HL-60/S4 treated with retinoic acid at 250 ng/mL for 4 days and 3 days (cell line): ENCODE results near the gene AP5M1.
"Not testable (repeated sequence)": the region's sequence is repeated elsewhere in the genome, so short reads cannot be mapped to it uniquely, and the experiment has no call there.

Source experiments
- in situ Hi-C: fragments of 300-500 bp; cut with MboI; formaldehyde crosslinking; loops from 2 replicates; pipeline ENCODE4 v1.7.0; 2022; ENCODE audit warnings: low sequenced_read_pairs

AP5M1 gene

GRCh38 chr14:57268161-57269069 is at the start of gene AP5M1, which contains the start of gene EXOC5:
AP5M1 (plus strand) TSS chr14:57268971; CDS start chr14:57269315, 344 bp downstream.
EXOC5 (minus strand) TSS chr14:57268905; CDS start chr14:57268648, 257 bp downstream.
- in situ Hi-C loops = no loop called here

- in situ Hi-C loops = no loop called here
These were observed 46.8 kb upstream of the AP5M1 start for GRCh38 chr14:57221931-57222330.

DNA sequence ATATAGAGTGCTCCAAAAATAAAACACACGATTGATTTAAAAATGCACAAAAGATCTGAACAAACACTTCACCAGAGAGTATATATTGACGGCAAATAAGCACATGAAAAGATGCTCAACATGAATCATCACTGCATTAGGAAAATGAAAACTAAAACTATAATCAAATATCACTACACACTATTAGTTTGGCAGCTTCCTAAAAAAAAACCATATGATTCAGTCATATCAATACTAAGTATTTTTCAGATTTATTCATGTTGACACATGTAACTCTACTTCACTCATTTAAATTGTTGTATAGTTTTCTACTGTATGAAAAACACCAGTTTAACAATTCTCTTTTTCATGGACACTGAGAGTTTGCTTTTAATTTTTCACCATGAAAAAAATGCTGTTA is 41.7 kb upstream of the AP5M1 start:
- in situ Hi-C loops = no loop called here

DNA sequence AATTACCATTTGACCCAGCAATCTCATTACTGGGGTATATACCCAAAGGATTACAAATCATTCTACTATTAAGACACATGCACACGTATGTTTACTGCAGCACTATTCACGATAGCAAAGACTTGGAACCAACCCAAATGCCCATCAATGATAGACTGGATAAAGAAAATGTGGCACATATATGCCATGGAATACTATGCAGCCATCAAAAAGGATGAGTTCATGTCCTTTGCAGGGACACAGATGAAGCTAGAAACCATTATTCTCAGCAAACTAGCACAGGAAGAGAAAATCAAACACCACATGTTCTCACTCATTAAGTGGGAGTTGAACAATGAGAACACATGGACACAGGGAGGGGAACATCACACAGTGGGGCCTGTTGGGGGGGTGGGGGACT is 40.5 kb upstream of the AP5M1 start:
- in situ Hi-C loops = not testable (repeated sequence)

DNA sequence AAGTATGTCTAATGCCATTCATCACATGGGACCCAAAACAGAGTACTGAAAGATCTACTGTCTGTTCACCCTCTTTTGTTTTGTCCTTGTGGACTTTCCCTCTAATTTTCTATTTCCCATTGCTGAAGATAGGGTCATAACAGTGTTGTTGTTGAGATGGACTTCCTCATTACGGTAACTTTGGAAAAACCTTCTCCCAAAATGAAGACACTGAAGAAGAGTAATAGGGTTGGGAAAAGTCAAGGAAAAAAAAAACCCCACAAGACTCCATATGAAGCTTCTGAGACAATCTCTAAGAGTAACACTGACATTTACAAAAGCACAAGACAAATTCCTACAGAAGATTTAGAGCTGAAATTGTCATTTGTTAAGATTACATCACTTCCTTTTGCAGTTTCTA is 36.8 kb upstream of the AP5M1 start:
- in situ Hi-C loops = no loop called here

GRCh38 chr14:57240115-57240514 is 28.7 kb upstream of the AP5M1 start:
- in situ Hi-C loops = not testable (repeated sequence)

DNA sequence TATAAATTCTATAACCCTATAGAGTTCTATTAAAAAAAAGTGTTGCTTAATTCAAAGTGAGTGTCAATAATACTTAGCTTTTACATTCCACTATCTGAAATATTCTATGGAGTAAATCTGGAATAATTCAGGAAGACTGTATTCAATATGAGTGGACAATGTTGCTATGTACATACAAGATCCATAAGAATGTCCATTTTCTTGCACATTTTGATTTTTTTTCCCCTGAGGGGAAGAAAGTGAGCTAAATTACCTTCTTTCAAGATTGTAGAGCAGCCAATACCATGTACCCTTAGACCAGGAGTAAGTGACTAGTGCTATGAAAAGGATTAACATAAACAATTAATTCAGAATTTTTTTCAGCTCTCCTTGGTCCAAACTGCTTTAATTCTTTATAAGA is 25.5 kb upstream of the AP5M1 start:
- in situ Hi-C loops = no loop called here

- in situ Hi-C loops = no loop called here
These were observed 24.7 kb upstream of the AP5M1 start for GRCh38 chr14:57244106-57244505.

DNA sequence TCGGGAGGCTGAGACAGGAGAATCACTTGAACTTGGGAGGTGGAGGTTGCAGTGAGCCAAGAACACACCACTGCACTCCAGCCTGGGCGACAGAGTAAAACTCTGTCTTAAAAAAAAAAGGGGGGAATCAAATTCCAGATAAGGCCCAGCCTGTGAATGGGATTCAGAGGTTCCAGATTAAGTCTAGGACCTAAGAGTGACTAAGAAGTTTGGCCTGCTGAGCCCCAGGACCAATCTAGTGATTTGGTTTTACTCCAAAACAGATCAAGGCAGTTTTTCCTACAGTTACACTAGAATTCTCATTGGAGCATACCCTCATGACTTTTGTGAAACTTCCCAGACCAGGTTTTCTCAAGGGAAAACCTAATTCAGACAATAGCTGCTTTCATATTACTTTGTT is 22.8 kb upstream of the AP5M1 start:
- in situ Hi-C loops = no loop called here

DNA sequence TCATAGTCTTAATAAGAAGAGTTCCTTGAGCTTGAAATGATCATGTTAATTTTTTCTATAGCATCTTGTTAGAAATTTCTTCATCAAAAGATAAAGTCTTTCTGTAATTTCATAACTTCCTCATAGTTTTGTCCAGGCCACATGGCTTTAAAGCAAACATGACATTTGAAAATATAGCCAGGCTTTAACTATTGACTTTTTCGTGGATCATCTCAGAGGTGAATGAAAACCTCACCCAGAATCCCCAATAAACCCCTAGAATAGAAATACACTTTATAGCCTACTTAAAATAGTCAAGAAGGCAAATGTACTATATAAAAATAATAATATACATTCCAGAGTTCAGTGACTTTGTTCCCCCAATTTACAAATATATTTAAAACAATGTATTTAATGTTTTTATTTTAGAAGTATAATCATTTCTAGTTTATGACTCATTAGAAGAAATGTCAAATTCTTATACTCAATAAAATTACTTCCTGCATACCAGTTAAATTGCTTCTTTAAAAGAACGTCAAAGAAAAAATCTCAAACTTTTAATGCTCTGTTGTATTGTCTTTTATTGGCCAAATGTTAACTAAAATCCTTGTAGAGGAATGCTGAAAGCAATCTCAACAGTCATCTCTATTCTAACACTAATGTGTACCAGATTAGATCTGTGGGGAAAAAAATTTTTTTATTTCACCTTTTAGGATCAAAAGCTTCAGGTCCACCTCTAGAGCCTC is 21.7 kb upstream of the AP5M1 start:
- in situ Hi-C loops = no loop called here

- in situ Hi-C loops = no loop called here
These were observed 13.9 kb upstream of the AP5M1 start for GRCh38 chr14:57254884-57255283.

GRCh38 chr14:57258221-57258620 is 10.6 kb upstream of the AP5M1 start:
- in situ Hi-C loops = not testable (repeated sequence)

DNA sequence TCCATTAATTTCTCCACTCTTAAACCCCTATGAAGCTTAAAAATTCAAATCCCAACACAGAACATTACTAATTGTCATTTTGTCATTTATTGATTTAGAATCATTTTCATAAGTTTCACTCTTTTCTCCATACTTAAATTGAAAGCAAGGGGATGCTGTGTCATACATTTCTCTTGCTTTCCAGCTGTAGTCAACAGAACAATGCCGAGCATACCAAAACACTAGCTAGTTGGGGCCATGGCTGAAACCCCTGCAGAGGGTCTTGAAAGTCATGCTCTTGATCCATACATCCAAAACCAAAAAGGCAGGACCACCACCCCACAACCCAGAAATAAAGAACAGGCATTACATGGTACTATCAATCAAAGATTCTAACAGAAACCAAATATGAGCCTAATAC is 9.1 kb upstream of the AP5M1 start:
- in situ Hi-C loops = no loop called here

DNA sequence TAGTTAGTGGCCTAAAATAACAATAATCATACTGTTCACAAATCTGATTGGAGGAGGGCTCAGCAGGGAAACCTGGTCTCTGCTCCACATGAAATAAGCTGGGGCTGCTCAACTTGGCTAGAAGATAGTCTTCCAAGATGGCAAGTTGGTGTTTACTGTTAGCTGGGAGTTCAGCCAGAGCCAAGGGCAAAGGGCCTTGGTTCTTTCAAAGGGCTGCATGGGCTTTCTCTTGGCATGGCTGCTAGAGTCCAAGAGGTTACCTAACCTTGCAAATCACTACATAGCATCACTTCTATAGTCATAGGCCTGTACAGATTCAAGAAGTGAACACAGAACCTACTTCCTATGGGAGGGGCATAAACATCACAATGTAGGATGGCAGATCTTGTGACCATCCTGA is 7.2 kb upstream of the AP5M1 start:
- in situ Hi-C loops = no loop called here

DNA sequence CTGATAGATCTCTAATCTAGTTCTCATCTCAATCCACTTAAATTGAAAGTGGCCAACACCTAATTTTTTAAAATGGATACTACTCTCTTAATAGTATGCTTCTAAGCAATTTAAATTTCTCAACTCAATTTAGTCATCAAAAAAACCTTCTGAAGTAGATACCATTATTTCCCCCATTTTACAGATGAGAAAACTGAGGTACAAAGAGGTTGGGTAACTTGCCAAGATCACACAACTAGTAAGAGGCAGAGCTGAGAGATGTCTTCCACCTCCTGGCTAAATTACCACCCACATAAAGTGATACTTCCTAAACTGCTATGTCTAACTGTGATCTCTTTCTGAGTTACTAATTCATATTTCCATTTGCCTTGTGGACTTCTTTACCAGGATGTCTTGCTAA is 6.7 kb upstream of the AP5M1 start:
- in situ Hi-C loops = no loop called here

DNA sequence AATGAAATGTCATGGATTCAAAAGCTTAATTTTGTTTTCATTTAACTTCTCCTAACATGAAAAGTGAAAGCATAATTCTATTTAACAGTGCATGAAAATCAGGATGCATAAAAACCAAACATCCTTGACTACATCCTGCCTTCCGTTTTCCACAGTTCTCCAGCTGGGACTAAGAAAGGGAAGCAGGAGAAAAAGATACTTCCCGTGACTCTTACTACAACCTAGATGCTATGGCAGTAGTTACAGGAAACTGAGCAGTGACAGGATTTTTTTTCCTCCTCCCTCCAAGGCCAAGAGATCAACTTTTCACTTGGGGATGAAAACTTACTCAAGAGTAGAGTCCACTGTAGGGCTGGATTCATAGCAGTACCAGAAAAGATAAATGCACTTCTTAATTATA is 2.7 kb upstream of the AP5M1 start:
- in situ Hi-C loops = no loop called here

GRCh38 chr14:57273236-57273635 is 4.5 kb downstream of the AP5M1 start:
- in situ Hi-C loops = no loop called here

GRCh38 chr14:57274551-57274950 is 5.8 kb downstream of the AP5M1 start:
- in situ Hi-C loops = no loop called here

DNA sequence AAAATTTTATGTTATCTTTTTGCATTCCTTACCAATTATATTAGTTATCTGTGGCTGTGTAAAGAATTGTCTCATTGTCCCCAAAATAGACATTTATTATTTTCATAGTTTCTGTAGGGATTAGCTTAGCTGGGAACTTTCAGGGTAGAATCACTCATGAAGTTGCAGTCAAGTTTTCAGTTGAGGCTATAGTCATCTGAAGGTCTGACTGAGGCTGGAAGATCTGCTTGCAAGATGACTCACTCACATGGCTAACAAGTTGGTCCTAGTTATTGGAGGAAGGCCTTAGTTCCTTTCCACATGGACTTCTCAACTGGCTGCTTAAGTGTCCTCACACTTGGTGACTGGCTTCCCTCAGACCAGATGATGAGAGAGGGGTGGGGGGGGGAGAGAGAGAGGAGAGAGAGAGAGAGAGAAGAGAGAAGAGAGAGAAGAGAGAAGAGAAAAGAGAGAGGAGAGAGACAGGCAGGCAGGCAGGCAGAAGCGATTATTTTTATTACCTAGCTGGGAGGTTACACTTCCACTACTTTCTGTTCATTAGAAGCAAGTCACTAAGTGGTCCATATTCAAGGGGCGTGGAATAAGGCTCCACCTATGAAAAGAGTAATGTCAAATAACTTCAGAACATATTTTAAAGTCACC is 6.4 kb downstream of the AP5M1 start:
- in situ Hi-C loops = no loop called here

DNA sequence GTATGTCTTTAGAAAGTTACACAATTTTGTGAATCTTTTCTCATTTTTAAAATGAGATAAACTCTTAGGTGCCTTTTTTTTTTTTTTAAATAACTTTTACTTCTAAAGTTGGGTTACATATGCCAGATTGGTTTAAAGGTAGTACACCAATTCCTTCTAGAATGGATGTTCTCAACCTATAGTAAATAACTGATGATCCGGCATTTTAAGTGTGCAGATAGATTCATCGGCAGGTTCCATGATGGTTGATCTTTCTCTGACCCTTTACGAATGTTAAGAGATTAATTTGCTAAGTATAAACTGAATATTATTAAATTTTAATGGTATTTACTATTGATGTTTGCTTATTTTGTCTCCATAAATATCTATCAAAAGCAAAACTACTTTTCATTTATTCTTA is 8.3 kb downstream of the AP5M1 start:
- in situ Hi-C loops = no loop called here

DNA sequence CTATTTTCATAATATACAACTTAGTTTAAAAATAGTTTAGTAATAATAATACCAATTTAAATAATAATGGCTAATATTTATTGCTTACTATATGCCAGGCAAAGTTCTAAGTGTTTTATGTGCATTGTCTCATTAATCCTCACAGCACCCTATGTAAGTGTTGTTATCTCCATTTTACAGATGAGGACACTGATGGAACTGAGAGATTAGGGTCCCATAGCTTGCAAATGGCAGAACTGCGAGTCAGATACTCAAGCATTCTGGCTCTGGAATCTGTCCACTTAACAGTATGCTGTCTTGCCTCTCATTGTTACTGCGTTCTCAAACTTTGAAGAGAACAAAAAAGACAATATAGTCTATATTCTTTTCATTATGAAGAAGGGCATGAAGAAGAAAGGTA is 19.0 kb downstream of the AP5M1 start:
- in situ Hi-C loops = no loop called here

GRCh38 chr14:57290751-57291150 is 22.0 kb downstream of the AP5M1 start:
- in situ Hi-C loops = no loop called here
